ENCODE data around the gene FRMD8.

FRMD8 gene

GRCh38 chr11:65376138-65376713, 10.2 kb upstream of the FRMD8 start:
- Histone ChIP-seq H3K4me1 (ENCODE audit: control insufficient read depth in 1 of 2, insufficient read depth in 1 of 2, low read depth in 1 of 2, low read length in 1 of 2) (peaks cover 9 to 12% of the 10 kb centered on the region in 2 experiments), H3K27me3 (no peaks in the 10 kb centered on the region), H3K9me3 (no peaks in the 10 kb centered on the region), H3K27ac (no peak overlapping the region), H3K36me3 (peaks cover 5% of the 10 kb centered on the region), H3K4me3 (ENCODE audit: low read depth in 1 of 2, low read length in 1 of 2) (no peak overlapping the region)
- no peak for TF ChIP-seq CTCF (IDR thresholded peaks at IDR 0.05)

- Histone ChIP-seq H3K9me3 (no peaks in the 10 kb centered on the region), H3K4me3 (ENCODE audit: low read depth in 1 of 2, low read length in 1 of 2) (no peak overlapping the region), H3K27ac (no peak overlapping the region), H3K27me3 (no peaks in the 10 kb centered on the region), H3K4me1 (ENCODE audit: control insufficient read depth in 1 of 2, insufficient read depth in 1 of 2, low read depth in 1 of 2, low read length in 1 of 2) (peaks cover 17 to 20% of the 10 kb centered on the region in 2 experiments), H3K36me3 (peaks cover 5% of the 10 kb centered on the region)
- TF ChIP-seq CTCF (IDR thresholded peaks at IDR 0.05): no peak
Observed at GRCh38 chr11:65377036-65377435, 9.4 kb upstream of the FRMD8 start.

GRCh38 chr11:65377777-65378176, 8.7 kb upstream of the FRMD8 start:
- Histone ChIP-seq H3K27me3 (no peaks in the 10 kb centered on the region), H3K4me3 (ENCODE audit: low read depth in 1 of 2, low read length in 1 of 2) (no peak overlapping the region), H3K27ac (peak overlapping the region; percentile 65), H3K9me3 (no peaks in the 10 kb centered on the region), H3K4me1 (ENCODE audit: control insufficient read depth in 1 of 2, insufficient read depth in 1 of 2, low read depth in 1 of 2, low read length in 1 of 2) (peaks cover 25 to 28% of the 10 kb centered on the region in 2 experiments), H3K36me3 (peaks cover 5% of the 10 kb centered on the region)
- TF ChIP-seq CTCF (IDR thresholded peaks at IDR 0.05): no peak

- no peak for TF ChIP-seq CTCF (IDR thresholded peaks at IDR 0.05)
- Histone ChIP-seq H3K27me3 (no peaks in the 10 kb centered on the region), H3K27ac (peak overlapping the region; percentile 65), H3K4me3 (ENCODE audit: low read depth in 1 of 2, low read length in 1 of 2) (no peak overlapping the region), H3K4me1 (ENCODE audit: control insufficient read depth in 1 of 2, insufficient read depth in 1 of 2, low read depth in 1 of 2, low read length in 1 of 2) (peaks cover 31 to 34% of the 10 kb centered on the region in 2 experiments), H3K9me3 (no peaks in the 10 kb centered on the region), H3K36me3 (peaks cover 5% of the 10 kb centered on the region)
Observed at GRCh38 chr11:65378208-65378927, 8.1 kb upstream of the FRMD8 start.

GRCh38 chr11:65378928-65379638, 7.4 kb upstream of the FRMD8 start:
- Histone ChIP-seq H3K4me3 (ENCODE audit: low read depth in 1 of 2, low read length in 1 of 2) (no peak overlapping the region), H3K27ac (peak overlapping the region; percentile 65), H3K9me3 (no peaks in the 10 kb centered on the region), H3K4me1 (ENCODE audit: control insufficient read depth in 1 of 2, insufficient read depth in 1 of 2, low read depth in 1 of 2, low read length in 1 of 2) (peaks cover 28 to 35% of the 10 kb centered on the region in 2 experiments), H3K27me3 (no peaks in the 10 kb centered on the region), H3K36me3 (peaks cover 5% of the 10 kb centered on the region)
- no peak for TF ChIP-seq CTCF (IDR thresholded peaks at IDR 0.05)
